ENCODE results near the gene F2RL3. TPM values are rescaled to one million over a fixed set of nuclear protein-coding genes. Genes with fewer than 3 reads are reported as not detected.

Gene F2RL3
- total RNA-seq, 1 donor from 2014 or later: not detected

DNA sequence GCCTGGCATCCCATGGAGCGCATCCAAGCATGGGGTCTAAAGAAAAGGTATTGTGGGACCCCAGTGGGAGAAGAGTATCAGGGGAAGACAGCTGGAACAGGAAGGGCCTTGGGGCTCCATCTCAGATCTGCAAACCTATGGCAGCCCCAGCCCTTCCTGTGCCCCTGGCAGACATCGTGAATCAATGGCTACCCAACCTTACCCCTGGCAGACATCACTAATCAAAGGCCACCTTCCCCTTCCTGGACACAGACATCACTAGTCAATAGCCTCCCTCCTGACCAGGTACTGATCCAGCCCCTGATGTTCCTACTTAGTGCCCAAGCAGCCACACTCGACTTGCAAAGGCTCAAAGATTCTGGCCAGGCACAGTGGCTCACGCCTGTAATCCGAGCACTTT is 15.8 kb downstream of the F2RL3 start:
- no peak overlapping the region for H3K9ac ChIP-seq (ENCODE audit: low read length)
- H3K4me3 Mint-ChIP-seq (ENCODE audit: unreplicated experiment): no peak overlapping the region
- H4K20me1 ChIP-seq (ENCODE audit: insufficient read depth, low read length): no peaks in the 10 kb centered on the region
- no peak overlapping the region for H2AFZ ChIP-seq (ENCODE audit: low read depth, low read length)
- H3K4me2 ChIP-seq (ENCODE audit: low read length): no peak overlapping the region
- H3K4me3 ChIP-seq (ENCODE audit: insufficient read depth, low read depth, low read length): no peak overlapping the region
- peaks cover 4% of the 10 kb centered on the region for H3K9me3 ChIP-seq (ENCODE audit: insufficient read depth, low read depth, low read length)
- H3K36me3 Mint-ChIP-seq (ENCODE audit: low read depth, unreplicated experiment): no peaks in the 10 kb centered on the region
- no peak for TF ChIP-seq EZH2 (IDR thresholded peaks at IDR 0.05; ENCODE audit: insufficient read depth, low read length)
- TF ChIP-seq, protein P1, sequence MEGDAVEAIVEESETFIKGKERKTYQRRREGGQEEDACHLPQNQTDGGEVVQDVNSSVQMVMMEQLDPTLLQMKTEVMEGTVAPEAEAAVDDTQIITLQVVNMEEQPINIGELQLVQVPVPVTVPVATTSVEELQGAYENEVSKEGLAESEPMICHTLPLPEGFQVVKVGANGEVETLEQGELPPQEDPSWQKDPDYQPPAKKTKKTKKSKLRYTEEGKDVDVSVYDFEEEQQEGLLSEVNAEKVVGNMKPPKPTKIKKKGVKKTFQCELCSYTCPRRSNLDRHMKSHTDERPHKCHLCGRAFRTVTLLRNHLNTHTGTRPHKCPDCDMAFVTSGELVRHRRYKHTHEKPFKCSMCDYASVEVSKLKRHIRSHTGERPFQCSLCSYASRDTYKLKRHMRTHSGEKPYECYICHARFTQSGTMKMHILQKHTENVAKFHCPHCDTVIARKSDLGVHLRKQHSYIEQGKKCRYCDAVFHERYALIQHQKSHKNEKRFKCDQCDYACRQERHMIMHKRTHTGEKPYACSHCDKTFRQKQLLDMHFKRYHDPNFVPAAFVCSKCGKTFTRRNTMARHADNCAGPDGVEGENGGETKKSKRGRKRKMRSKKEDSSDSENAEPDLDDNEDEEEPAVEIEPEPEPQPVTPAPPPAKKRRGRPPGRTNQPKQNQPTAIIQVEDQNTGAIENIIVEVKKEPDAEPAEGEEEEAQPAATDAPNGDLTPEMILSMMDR (IDR thresholded peaks at IDR 0.05; ENCODE audit: insufficient read depth, low read depth, low read length): no peak
- H3K27me3 ChIP-seq (ENCODE audit: insufficient read depth, low read length): peaks cover 2% of the 10 kb centered on the region
- FAIRE-seq (no peak), DNase-seq (ENCODE audit: low read depth) (no peak)
- no peaks in the 10 kb centered on the region for H3K4me1 ChIP-seq (ENCODE audit: insufficient read depth, low read length)
- peaks cover 4% of the 10 kb centered on the region for H3K9me3 Mint-ChIP-seq (ENCODE audit: unreplicated experiment)
- no peak overlapping the region for H3K27ac Mint-ChIP-seq (ENCODE audit: unreplicated experiment)
- H3K36me3 ChIP-seq (ENCODE audit: insufficient read depth, low read length): no peaks in the 10 kb centered on the region
- H3K27ac ChIP-seq (ENCODE audit: low read depth, low read length): no peak overlapping the region
- H3K27me3 Mint-ChIP-seq (ENCODE audit: low read depth, unreplicated experiment): peaks cover 6% of the 10 kb centered on the region
- no peaks in the 10 kb centered on the region for H3K4me1 Mint-ChIP-seq (ENCODE audit: low read depth, unreplicated experiment)
- H3K79me2 ChIP-seq (ENCODE audit: insufficient read depth, low read length): no peaks in the 10 kb centered on the region

DNA sequence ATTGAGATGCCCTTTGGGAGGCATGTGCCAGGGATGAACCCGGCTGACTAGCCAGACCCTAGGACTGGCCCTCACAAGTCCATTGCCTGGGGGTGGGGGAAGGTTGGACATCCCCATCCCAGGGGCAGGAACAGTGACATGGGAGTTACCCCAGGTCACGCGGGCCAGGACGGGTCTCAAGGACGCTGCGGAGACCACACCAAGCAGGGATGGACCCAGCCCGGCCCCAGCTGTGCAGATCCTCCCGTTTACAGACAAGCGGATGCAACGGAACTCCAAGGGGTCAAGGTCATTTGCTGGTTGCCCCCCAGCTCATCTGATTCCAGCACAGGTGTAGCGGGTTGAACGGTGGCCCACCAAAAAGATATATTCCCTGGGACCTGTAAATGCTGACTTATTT is 20.0 kb downstream of the F2RL3 start:
- no peak overlapping the region for H2AFZ ChIP-seq (ENCODE audit: low read depth, low read length)
- H3K79me2 ChIP-seq (ENCODE audit: insufficient read depth, low read length): no peaks in the 10 kb centered on the region
- Mint-ChIP-seq H3K36me3 (ENCODE audit: low read depth, unreplicated experiment) (peaks cover 4% of the 10 kb centered on the region), H3K4me1 (ENCODE audit: low read depth, unreplicated experiment) (no peaks in the 10 kb centered on the region), H3K4me3 (ENCODE audit: unreplicated experiment) (no peak overlapping the region), H3K9me3 (ENCODE audit: unreplicated experiment) (peaks cover 24% of the 10 kb centered on the region), H3K27ac (ENCODE audit: unreplicated experiment) (no peak overlapping the region), H3K27me3 (ENCODE audit: low read depth, unreplicated experiment) (peaks cover 4% of the 10 kb centered on the region)
- DNase-seq (ENCODE audit: low read depth) (no peak), FAIRE-seq (no peak)
- peaks cover 6% of the 10 kb centered on the region for H3K9me3 ChIP-seq (ENCODE audit: insufficient read depth, low read depth, low read length)
- H3K4me1 ChIP-seq (ENCODE audit: insufficient read depth, low read length): no peaks in the 10 kb centered on the region
- no peak overlapping the region for H3K4me2 ChIP-seq (ENCODE audit: low read length)
- H4K20me1 ChIP-seq (ENCODE audit: insufficient read depth, low read length): no peaks in the 10 kb centered on the region
- H3K27me3 ChIP-seq (ENCODE audit: insufficient read depth, low read length): peaks cover 2% of the 10 kb centered on the region
- no peaks in the 10 kb centered on the region for H3K36me3 ChIP-seq (ENCODE audit: insufficient read depth, low read length)
- H3K9ac ChIP-seq (ENCODE audit: low read length): no peak overlapping the region
- no peak overlapping the region for H3K27ac ChIP-seq (ENCODE audit: low read depth, low read length)
- H3K4me3 ChIP-seq (ENCODE audit: insufficient read depth, low read depth, low read length): no peak overlapping the region
- TF ChIP-seq, protein P1 (IDR thresholded peaks at IDR 0.05; ENCODE audit: insufficient read depth, low read depth, low read length): no peak
- TF ChIP-seq EZH2 (IDR thresholded peaks at IDR 0.05; ENCODE audit: insufficient read depth, low read length): no peak

DNA sequence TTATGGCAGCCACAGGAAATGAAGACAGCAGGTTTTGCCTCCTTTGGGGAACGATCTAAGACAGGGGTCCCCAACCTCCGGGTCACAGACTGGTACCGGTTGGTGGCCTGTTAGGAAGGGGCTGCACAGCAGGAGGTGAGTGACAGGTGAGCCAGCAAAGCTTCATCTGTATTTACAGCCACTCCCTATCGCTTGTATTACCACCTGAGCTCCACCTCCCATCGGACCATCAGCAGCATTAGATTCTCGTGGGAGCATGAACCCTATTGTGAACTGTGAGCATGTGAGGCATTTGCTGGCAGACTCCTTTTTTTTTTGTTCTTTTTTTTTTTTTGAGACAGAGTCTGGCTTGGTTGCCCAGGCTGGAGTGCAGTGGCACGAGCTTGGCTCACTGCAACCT is 22.2 kb downstream of the F2RL3 start:
- FAIRE-seq (no peak), DNase-seq (ENCODE audit: low read depth) (no peak)
- Mint-ChIP-seq H3K4me3 (ENCODE audit: unreplicated experiment) (no peak overlapping the region), H3K27me3 (ENCODE audit: low read depth, unreplicated experiment) (peaks cover 14% of the 10 kb centered on the region), H3K27ac (ENCODE audit: unreplicated experiment) (no peak overlapping the region), H3K36me3 (ENCODE audit: low read depth, unreplicated experiment) (peaks cover 7% of the 10 kb centered on the region), H3K9me3 (ENCODE audit: unreplicated experiment) (peaks cover 26% of the 10 kb centered on the region), H3K4me1 (ENCODE audit: low read depth, unreplicated experiment) (no peaks in the 10 kb centered on the region)
- Histone ChIP-seq H3K9ac (ENCODE audit: low read length) (no peak overlapping the region), H4K20me1 (ENCODE audit: insufficient read depth, low read length) (no peaks in the 10 kb centered on the region), H2AFZ (ENCODE audit: low read depth, low read length) (no peak overlapping the region), H3K4me2 (ENCODE audit: low read length) (no peak overlapping the region), H3K4me1 (ENCODE audit: insufficient read depth, low read length) (no peaks in the 10 kb centered on the region), H3K4me3 (ENCODE audit: insufficient read depth, low read depth, low read length) (no peak overlapping the region), H3K27ac (ENCODE audit: low read depth, low read length) (no peak overlapping the region), H3K27me3 (ENCODE audit: insufficient read depth, low read length) (no peaks in the 10 kb centered on the region), H3K79me2 (ENCODE audit: insufficient read depth, low read length) (no peaks in the 10 kb centered on the region), H3K36me3 (ENCODE audit: insufficient read depth, low read length) (no peaks in the 10 kb centered on the region), H3K9me3 (ENCODE audit: insufficient read depth, low read depth, low read length) (peaks cover 7% of the 10 kb centered on the region)
- TF ChIP-seq EZH2 (IDR thresholded peaks at IDR 0.05; ENCODE audit: insufficient read depth, low read length): no peak
- TF ChIP-seq, protein P1 (IDR thresholded peaks at IDR 0.05; ENCODE audit: insufficient read depth, low read depth, low read length): no peak
